Effector memory CD4-positive, alpha-beta T cell (primary cell): ENCODE results near the gene TCF7L2.

ENCODE experiments used
- DNase-seq, 3 donors: peaks; one replicate each; pipeline ENCODE4 v3.0.0-alpha.2; 2020
- H3K27ac ChIP-seq: 2 replicates; pipeline ENCODE4 v1.7.0; 2013; ENCODE audit warnings: mild to moderate bottlenecking, low read length, moderate library complexity; ENCODE audit not compliant: insufficient read depth, poor library complexity, severe bottlenecking
- H3K27me3 ChIP-seq: replicated peaks from 2 replicates; pipeline ENCODE4 v1.7.0; 2013; ENCODE audit warnings: mild to moderate bottlenecking, low read length; ENCODE audit not compliant: insufficient read depth, control insufficient read depth, poor library complexity, severe bottlenecking
- H3K36me3 ChIP-seq: 2 replicates; pipeline ENCODE4 v1.7.0; 2013; ENCODE audit warnings: mild to moderate bottlenecking, low read length, moderate library complexity; ENCODE audit not compliant: control insufficient read depth, insufficient read depth
- H3K4me1 ChIP-seq: 2 replicates; pipeline ENCODE4 v1.7.0; 2013; ENCODE audit warnings: low read length, mild to moderate bottlenecking; ENCODE audit not compliant: control insufficient read depth, insufficient read depth, poor library complexity, severe bottlenecking
- H3K4me3 ChIP-seq: 2 replicates; pipeline ENCODE4 v1.7.0; 2013; ENCODE audit warnings: low read length, low read depth, mild to moderate bottlenecking; ENCODE audit not compliant: insufficient read depth, poor library complexity, severe bottlenecking
- H3K9me3 ChIP-seq: 2 replicates; pipeline ENCODE4 v1.7.0; 2013; ENCODE audit warnings: mild to moderate bottlenecking, low read length, moderate library complexity; ENCODE audit not compliant: control insufficient read depth

Gene TCF7L2

DNA sequence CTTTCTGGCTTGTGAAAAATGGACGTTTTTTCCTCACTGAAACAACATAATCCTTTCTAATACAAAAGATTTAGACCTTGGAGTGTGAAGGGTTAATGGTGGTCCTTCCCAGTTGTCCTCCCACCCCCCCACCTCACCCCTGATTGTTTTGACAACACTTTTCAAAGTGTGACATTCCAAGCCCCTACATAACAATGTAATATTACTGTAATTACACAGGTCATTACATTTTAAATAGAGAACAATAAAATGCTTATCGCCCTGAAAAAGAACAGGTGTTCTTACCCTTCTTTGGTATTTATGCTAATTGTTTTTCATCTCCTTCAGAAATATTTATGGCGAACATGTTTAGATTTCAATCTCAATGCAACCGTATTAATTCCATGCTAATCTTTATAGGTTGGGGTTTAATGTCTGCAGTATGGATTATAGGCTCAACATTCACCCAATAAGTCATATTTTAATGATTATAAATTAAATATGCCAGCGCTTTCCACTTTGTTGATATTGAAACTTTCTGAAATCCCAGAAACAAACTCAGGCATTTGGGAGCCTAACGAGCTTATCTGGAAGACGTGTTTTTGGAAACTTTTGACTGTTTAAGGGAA is 5.0 kb downstream of the TCF7L2 start:
- H3K27ac ChIP-seq: no peak overlapping the region
- no peaks in the 10 kb centered on the region for H3K9me3 ChIP-seq
- DNase-seq: no peak
- H3K36me3 ChIP-seq: no peaks in the 10 kb centered on the region
- H3K4me1 ChIP-seq: peaks cover 15% of the 10 kb centered on the region
- H3K27me3 ChIP-seq: no peaks in the 10 kb centered on the region
- H3K4me3 ChIP-seq: no peak overlapping the region

DNA sequence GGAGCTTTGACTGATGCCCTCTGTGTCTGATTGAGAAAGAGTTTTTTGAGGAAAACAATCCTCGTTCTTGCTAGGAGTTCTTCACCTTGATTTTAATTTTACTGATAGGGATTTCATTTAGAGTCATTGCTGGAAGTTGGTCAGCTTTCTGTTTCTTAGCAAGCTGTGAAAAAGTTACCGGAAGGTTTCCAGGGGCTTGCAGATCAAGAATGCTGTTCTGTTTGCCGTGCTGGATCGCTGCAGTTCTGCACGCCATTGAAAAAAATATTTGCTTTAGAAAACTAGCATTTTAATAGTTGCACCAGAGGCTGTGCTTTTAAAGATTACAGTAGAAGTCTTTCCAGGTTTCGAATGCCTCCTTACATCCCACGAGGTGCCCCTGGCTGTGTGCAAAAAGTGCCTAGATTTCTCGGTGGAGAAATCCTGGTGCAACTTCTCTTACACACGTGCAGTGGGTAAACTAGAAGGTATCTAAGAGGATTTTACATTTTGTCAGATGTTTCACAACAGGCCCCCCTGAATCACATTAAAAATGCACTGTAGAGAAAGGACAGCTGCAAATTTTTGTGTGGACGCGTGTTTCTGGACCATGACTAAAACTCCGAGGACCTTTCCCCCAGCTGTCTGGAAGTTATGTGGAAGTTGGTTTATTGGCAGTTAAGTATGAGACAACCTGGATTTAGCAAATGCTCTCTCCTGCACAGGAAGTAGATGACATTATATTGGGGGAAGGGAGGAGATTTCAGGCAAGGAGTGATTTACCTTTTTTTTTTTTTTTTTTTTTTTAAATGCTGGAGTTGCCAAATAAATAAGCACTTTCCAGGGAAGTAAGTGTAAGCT is 5.8 kb downstream of the TCF7L2 start:
- H3K27ac ChIP-seq: no peak overlapping the region
- H3K27me3 ChIP-seq: no peaks in the 10 kb centered on the region
- H3K4me1 ChIP-seq: peaks cover 9% of the 10 kb centered on the region
- H3K4me3 ChIP-seq: no peak overlapping the region
- no peaks in the 10 kb centered on the region for H3K36me3 ChIP-seq
- H3K9me3 ChIP-seq: no peaks in the 10 kb centered on the region
- DNase-seq: no peak

DNA sequence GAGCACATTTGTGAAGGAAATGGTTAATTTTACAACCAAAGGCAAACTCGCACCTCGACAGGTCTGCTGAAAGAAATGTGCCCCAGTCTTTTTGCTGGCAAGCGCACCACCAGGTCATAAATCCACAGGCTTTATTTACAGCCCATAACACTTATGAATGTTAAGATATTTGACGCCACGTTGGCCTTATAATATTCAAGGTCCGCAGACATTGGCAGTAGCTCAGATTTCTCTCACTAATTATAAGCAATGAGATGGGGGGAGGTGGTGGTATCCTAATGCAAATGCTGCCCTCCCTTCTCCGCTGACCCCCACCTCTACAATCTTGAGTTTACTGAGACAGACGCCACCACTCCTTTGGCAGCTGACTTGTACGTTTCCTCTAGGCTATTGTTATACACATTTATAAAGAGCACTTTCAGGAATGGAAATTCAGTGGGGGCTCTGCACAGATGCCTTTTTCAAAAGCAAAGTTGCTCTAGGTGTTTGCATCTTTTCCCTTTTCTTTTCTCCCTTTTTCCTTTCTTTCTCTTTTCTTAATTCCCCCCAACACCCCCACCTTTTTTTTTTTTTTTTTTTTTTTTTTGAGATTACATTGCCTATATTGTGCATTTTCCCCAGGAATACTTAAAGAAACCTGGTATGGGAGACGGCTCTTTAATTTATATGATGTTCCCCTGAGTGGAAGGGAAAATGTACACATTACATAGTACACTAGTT is 6.7 kb downstream of the TCF7L2 start:
- no peak for DNase-seq
- peaks cover 8% of the 10 kb centered on the region for H3K4me1 ChIP-seq
- no peak overlapping the region for H3K4me3 ChIP-seq

DNA sequence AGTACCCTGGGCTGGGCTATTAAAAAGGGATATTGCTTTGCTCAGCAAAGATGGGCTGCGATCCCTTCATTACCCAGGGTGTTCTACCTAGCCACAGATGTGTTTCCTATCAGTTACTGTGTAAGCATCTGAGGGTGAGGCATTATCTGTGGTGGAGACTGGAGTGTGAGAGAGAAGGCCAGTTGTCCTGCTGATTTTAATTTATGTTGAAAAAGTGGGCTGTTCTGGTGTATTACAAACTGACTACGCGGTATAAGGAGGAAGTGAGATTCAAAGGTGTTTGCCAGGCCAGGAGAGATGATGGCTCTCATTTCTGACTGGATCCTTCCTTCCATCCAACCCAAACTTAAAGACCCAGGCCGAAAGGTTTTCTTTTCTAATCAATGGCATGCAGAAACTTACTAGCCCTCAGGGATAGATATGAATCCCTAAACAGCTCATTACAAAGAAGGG is 7.6 kb downstream of the TCF7L2 start:
- Histone ChIP-seq H3K4me1 (peaks cover under 1% of the 10 kb centered on the region), H3K4me3 (no peak overlapping the region), H3K27ac (no peak overlapping the region), H3K27me3 (no peaks in the 10 kb centered on the region), H3K9me3 (no peaks in the 10 kb centered on the region), H3K36me3 (no peaks in the 10 kb centered on the region)
- no peak for DNase-seq

More for the DNA sequence above, 6.7 kb downstream of the TCF7L2 start:
- H3K27ac ChIP-seq: no peak overlapping the region
- no peaks in the 10 kb centered on the region for H3K36me3 ChIP-seq
- H3K9me3 ChIP-seq: no peaks in the 10 kb centered on the region
- H3K27me3 ChIP-seq: no peaks in the 10 kb centered on the region

DNA sequence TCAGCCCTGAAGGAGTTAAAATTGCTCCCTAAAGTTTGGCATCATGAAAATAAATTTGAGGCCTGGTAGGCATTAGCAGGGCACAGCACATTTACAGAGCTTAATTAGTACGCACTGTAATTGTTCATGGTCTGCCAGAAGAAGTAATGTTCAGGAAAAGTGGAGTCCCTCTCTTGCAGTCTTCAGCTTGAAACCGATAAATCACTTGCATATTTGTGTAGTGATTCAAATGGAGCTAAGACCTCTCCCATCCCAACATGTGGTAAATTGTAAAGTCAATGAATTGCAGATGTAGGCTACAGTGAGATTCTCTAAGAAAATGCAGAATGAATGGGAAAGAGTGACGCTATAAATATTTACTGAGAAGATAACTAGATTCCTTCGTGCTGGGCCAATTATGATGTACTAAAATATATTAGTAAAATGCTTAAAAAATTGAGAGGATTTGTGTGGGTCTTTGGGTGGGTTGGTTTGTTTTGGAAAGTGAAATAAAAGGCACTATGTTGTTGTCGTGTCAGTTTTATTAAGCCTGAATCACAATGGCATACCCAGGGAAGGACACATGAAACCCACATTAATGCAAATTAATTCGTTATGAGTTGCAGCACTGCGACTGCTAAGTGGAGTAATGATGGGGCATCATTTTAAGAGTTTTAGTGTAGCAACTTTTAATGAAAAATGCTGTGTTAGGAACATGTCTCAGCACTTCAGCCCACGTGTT is 8.4 kb downstream of the TCF7L2 start:
- Histone ChIP-seq H3K4me1 (no peaks in the 10 kb centered on the region), H3K27ac (no peak overlapping the region), H3K9me3 (no peaks in the 10 kb centered on the region), H3K4me3 (no peak overlapping the region), H3K36me3 (no peaks in the 10 kb centered on the region), H3K27me3 (no peaks in the 10 kb centered on the region)
- DNase-seq: no peak

DNA sequence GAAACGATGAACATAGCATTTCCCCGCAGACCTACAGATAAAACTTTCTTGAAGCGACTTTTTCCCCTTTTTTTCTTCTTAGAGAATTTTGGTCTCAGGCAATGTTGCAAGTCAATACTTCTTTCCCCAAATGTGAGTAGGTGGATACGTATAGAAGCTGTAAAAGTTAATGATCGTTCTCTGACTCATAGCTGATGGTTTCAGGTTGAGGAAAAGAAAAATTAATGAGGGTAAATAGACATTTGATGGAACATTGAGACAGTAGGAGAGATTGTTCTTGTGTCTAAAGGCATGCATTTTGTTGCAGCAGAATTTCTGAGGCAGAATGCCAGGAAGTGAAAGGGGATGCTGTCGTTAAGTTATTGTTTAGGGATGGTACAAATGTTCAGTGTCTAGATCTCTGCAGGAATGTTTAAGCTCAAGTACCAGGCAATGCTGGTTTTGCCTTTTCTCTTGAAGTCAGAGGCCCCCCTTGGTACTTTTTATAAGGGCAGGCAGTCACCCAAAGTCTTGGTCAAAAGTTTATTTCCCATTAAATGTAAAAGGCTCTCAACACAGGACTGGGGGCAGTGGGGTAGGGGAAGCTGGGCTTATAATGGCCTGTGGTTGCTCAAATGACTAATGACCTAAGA is 9.3 kb downstream of the TCF7L2 start:
- DNase-seq: no peak
- Histone ChIP-seq H3K9me3 (no peaks in the 10 kb centered on the region), H3K36me3 (no peaks in the 10 kb centered on the region), H3K4me3 (no peak overlapping the region), H3K27ac (no peak overlapping the region), H3K4me1 (no peaks in the 10 kb centered on the region), H3K27me3 (no peaks in the 10 kb centered on the region)

DNA sequence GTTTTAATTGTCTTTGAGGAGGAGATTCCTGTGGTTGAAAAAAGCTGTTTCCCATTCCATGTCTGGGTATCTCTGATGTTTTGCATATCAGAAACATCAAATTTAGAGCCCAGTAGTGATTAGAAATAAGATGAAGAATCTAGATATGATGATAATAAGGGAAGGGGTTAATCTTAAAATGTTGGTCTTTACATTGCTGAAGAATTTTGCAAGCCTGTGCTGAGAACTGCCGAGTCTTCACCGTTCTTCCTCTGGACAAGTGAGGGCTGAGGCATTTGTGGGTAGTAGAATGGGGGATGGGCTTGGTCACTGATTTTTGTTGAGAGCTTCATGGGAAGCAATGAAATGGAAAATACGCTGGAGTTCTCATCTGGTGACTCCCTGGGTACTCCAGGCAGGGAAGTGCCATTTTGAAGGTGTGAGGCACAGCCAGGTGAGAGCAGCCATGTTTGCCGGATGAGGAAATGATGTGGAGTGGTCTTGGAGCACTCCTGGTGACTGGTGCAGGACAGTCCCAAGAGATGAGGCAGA is 10.2 kb downstream of the TCF7L2 start:
- H3K4me1 ChIP-seq: no peaks in the 10 kb centered on the region

DNA sequence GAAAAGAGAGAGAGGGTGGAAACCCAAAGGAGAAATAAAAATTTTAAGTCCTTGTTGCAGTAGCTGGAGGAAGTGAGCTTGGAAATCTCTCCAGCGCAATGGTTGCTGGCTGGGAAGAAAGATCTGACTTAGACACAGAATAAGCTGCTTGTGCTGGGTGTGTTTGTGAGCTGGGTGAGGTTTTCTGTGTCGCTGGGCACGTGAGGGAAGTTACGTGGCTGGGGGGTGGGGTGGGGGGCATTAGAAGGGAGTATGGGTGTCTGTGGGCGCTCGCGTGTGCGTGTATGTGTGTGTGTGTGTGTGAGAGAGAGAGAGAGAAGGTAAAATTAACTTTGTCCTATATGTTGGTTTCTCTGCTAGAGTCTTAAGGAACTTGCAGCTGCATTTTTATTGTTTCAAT is 11.6 kb downstream of the TCF7L2 start:
- Histone ChIP-seq H3K4me1 (no peaks in the 10 kb centered on the region), H3K36me3 (no peaks in the 10 kb centered on the region), H3K4me3 (no peak overlapping the region), H3K9me3 (no peaks in the 10 kb centered on the region), H3K27me3 (no peaks in the 10 kb centered on the region), H3K27ac (no peak overlapping the region)
- DNase-seq: no peak

More for the DNA sequence above, 10.2 kb downstream of the TCF7L2 start:
- H3K4me3 ChIP-seq: no peak overlapping the region
- H3K9me3 ChIP-seq: no peaks in the 10 kb centered on the region
- H3K36me3 ChIP-seq: no peaks in the 10 kb centered on the region
- H3K27me3 ChIP-seq: no peaks in the 10 kb centered on the region
- no peak for DNase-seq
- H3K27ac ChIP-seq: no peak overlapping the region

DNA sequence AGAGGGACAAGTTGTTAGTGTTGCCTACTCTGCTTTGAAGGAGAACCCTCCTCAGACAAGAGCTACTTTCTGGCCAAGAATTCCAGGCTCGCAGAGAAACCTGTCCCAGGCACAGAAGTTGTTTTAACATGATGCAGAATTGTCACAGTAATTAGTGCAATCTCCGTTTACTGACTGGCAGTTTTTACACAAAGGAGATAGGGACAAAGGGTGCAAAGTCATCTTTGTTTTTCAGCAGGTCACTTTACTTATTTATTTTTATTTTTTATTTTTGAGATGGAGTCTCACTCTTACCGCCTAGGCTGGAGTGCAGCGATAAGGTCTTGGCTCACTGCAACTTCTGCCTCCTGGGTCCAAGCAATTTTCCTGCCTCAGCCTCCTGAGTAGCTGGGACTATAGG is 12.3 kb downstream of the TCF7L2 start:
- Histone ChIP-seq H3K4me1 (no peaks in the 10 kb centered on the region), H3K9me3 (no peaks in the 10 kb centered on the region)
- DNase-seq: no peak

More for the DNA sequence above, 12.3 kb downstream of the TCF7L2 start:
- H3K36me3 ChIP-seq: no peaks in the 10 kb centered on the region
- H3K4me3 ChIP-seq: no peak overlapping the region
- H3K27me3 ChIP-seq: no peaks in the 10 kb centered on the region
- no peak overlapping the region for H3K27ac ChIP-seq
